ENCODE data around the gene MLN. TPM values are rescaled to one million over a fixed set of nuclear protein-coding genes. Genes with fewer than 3 reads are reported as not detected.

Gene MLN
- polyA plus RNA-seq, 4 donors = 0.53 to 2.4 (median 1.3) TPM; not detected in 1

Other genes with a start within 250 kb of the MLN start
- 10 to 100 TPM; 13.5 to 23.7 (median 21.8) TPM for gene BAK1, start 223.7 kb downstream of the MLN start, polyA plus RNA-seq (ENCODE audit: insufficient read length in 4 of 4)
- gene ITPR3, start 182.7 kb downstream of the MLN start, polyA plus RNA-seq (ENCODE audit: insufficient read length in 4 of 4) = 10 to 100 TPM in 1 of 4 donors, 1 to 10 TPM in 3; 7.5 to 17.0 (median 9.0) TPM
- gene UQCC2, start 92.3 kb downstream of the MLN start, polyA plus RNA-seq (ENCODE audit: insufficient read length in 4 of 4) = 10 to 100 TPM; 48.3 to 76.5 (median 60.8) TPM
- gene IP6K3, start 57.1 kb downstream of the MLN start, polyA plus RNA-seq (ENCODE audit: insufficient read length in 4 of 4) = 1 to 10 TPM in 2 of 4 donors, under 1 TPM in 2; 0.72 to 2.0 (median 1.1) TPM
- gene LEMD2, start 14.9 kb downstream of the MLN start, polyA plus RNA-seq (ENCODE audit: insufficient read length in 4 of 4) = 10 to 100 TPM; 59.2 to 77.7 (median 65.9) TPM

Measured in left renal pelvis (tissue), 4 donors.